ENCODE measurements around the gene TOX4. TPM values are rescaled to one million over a fixed set of nuclear protein-coding genes. Genes with fewer than 3 reads are reported as not detected.

Gene TOX4
- total RNA-seq, 4 donors from 2014 or later, result 70.1 to 80.5 (median 77.9) TPM

- Histone ChIP-seq H3K9me3 (no peaks in the 10 kb centered on the region), H3K27me3 (no peaks in the 10 kb centered on the region), H3K36me3 (no peaks in the 10 kb centered on the region), H3K4me1 (peaks cover 20% of the 10 kb centered on the region), H3K4me3 (peak overlapping the region; percentile 78), H3K27ac (no peak overlapping the region)
- TF ChIP-seq POLR2A (IDR thresholded peaks at IDR 0.05) (no peak), CTCF (IDR thresholded peaks at IDR 0.05) (no peak), EP300 (IDR thresholded peaks at IDR 0.05) (no peak), POLR2AphosphoS5 (IDR thresholded peaks at IDR 0.05) (no peak)
- DNase-seq (ENCODE audit: low spot score in 2 of 2), result no peak
- WGBS, result 27% methylated on average over 13 of the region's 13 CpGs
Observed at GRCh38 chr14:21526672-21527317, 49.8 kb downstream of the TOX4 start.

- no peaks in the 10 kb centered on the region for H3K36me3 ChIP-seq
- 63% methylated on average over 1 of the region's 1 CpG for WGBS
- no peak overlapping the region for H3K27ac ChIP-seq
- H3K27me3 ChIP-seq, result no peaks in the 10 kb centered on the region
- no peak overlapping the region for H3K4me3 ChIP-seq
- no peaks in the 10 kb centered on the region for H3K9me3 ChIP-seq
- DNase-seq (ENCODE audit: low spot score in 2 of 2), result no peak
- TF ChIP-seq CTCF (IDR thresholded peaks at IDR 0.05) (no peak), EP300 (IDR thresholded peaks at IDR 0.05) (no peak), POLR2AphosphoS5 (IDR thresholded peaks at IDR 0.05) (no peak), POLR2A (IDR thresholded peaks at IDR 0.05) (no peak)
- peaks cover 20% of the 10 kb centered on the region for H3K4me1 ChIP-seq
Observed at GRCh38 chr14:21527318-21527679, 50.3 kb downstream of the TOX4 start.

GRCh38 chr14:21528381-21529348, 51.7 kb downstream of the TOX4 start:
- H3K4me1 ChIP-seq, result peaks cover 20% of the 10 kb centered on the region
- no peak overlapping the region for H3K4me3 ChIP-seq
- TF ChIP-seq POLR2A (IDR thresholded peaks at IDR 0.05) (no peak), POLR2AphosphoS5 (IDR thresholded peaks at IDR 0.05) (no peak), EP300 (IDR thresholded peaks at IDR 0.05) (no peak), CTCF (IDR thresholded peaks at IDR 0.05) (no peak)
- DNase-seq (ENCODE audit: low spot score in 2 of 2), result no peak
- no peak overlapping the region for H3K27ac ChIP-seq
- H3K36me3 ChIP-seq, result no peaks in the 10 kb centered on the region
- H3K27me3 ChIP-seq, result peaks cover under 1% of the 10 kb centered on the region
- no peaks in the 10 kb centered on the region for H3K9me3 ChIP-seq
- WGBS, result 84% methylated on average over 4 of the region's 4 CpGs

GRCh38 chr14:21529515-21529914, 52.5 kb downstream of the TOX4 start:
- no peaks in the 10 kb centered on the region for H3K36me3 ChIP-seq
- TF ChIP-seq POLR2A (IDR thresholded peaks at IDR 0.05), result no peak
- TF ChIP-seq POLR2AphosphoS5 (IDR thresholded peaks at IDR 0.05), result no peak
- no peaks in the 10 kb centered on the region for H3K9me3 ChIP-seq
- H3K27ac ChIP-seq, result no peak overlapping the region
- no peak overlapping the region for H3K4me3 ChIP-seq
- no peak for DNase-seq (ENCODE audit: low spot score in 2 of 2)
- WGBS, result 88% methylated on average over 1 of the region's 1 CpG
- peaks cover 9% of the 10 kb centered on the region for H3K27me3 ChIP-seq
- peaks cover 20% of the 10 kb centered on the region for H3K4me1 ChIP-seq

GRCh38 chr14:21533294-21533693, 56.3 kb downstream of the TOX4 start:
- Histone ChIP-seq H3K27ac (no peak overlapping the region), H3K27me3 (peaks cover 37% of the 10 kb centered on the region), H3K4me3 (no peak overlapping the region), H3K4me1 (peaks cover 11% of the 10 kb centered on the region), H3K36me3 (no peaks in the 10 kb centered on the region), H3K9me3 (no peaks in the 10 kb centered on the region)
- no peak for TF ChIP-seq POLR2AphosphoS5 (IDR thresholded peaks at IDR 0.05)
- no peak for TF ChIP-seq CTCF (IDR thresholded peaks at IDR 0.05)
- no peak for TF ChIP-seq POLR2A (IDR thresholded peaks at IDR 0.05)
- no peak for DNase-seq (ENCODE audit: low spot score in 2 of 2)
